GM12873 (cell line): ENCODE data around the gene COL4A1.

Experiments used
- TF ChIP-seq, protein P1 (sequence below): IDR thresholded peaks from 2 replicates; pipeline ENCODE4 v1.5.1; 2012; ENCODE audit warnings: low read depth, mild to moderate bottlenecking, moderate library complexity, low read length, control low read depth; ENCODE audit not compliant: insufficient read depth; ENCODE audit errors: missing control alignments

The COL4A1 gene

DNA sequence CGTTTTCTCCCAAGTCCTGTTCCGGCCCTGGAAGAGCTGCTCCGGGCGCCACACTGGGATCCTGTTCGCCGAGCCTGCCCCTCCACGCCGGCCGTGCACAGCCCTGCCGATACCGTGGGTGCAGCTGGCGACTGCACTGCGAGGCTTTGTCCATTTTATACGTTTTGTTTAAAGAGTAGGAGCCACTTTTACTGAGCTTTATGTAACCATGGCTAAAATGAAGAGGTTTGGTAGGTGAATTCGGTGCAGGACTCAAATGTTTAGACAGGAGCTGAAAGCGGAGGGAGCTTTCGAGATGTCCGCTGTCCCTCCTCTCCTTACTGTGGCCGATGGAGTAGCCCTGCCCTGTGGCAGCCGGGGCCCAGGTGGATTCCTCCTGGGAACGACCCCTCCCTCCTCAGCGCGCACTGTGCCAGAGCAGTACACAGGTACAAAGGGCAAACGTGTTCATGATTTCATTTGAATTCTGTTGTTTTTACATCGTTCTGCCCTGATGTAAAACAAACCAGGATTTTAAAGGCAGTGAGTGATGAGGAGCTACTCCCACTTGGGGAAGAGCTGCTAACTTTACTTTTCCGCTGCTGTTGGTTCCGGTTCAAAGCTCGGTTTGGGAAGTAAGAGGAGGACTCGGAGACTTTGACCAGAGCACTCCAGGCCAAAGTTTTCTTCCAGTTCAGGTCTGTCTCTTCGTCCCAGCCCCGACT is 1.9 kb upstream of the COL4A1 start:
- TF ChIP-seq, protein P1, sequence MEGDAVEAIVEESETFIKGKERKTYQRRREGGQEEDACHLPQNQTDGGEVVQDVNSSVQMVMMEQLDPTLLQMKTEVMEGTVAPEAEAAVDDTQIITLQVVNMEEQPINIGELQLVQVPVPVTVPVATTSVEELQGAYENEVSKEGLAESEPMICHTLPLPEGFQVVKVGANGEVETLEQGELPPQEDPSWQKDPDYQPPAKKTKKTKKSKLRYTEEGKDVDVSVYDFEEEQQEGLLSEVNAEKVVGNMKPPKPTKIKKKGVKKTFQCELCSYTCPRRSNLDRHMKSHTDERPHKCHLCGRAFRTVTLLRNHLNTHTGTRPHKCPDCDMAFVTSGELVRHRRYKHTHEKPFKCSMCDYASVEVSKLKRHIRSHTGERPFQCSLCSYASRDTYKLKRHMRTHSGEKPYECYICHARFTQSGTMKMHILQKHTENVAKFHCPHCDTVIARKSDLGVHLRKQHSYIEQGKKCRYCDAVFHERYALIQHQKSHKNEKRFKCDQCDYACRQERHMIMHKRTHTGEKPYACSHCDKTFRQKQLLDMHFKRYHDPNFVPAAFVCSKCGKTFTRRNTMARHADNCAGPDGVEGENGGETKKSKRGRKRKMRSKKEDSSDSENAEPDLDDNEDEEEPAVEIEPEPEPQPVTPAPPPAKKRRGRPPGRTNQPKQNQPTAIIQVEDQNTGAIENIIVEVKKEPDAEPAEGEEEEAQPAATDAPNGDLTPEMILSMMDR, result no peak

DNA sequence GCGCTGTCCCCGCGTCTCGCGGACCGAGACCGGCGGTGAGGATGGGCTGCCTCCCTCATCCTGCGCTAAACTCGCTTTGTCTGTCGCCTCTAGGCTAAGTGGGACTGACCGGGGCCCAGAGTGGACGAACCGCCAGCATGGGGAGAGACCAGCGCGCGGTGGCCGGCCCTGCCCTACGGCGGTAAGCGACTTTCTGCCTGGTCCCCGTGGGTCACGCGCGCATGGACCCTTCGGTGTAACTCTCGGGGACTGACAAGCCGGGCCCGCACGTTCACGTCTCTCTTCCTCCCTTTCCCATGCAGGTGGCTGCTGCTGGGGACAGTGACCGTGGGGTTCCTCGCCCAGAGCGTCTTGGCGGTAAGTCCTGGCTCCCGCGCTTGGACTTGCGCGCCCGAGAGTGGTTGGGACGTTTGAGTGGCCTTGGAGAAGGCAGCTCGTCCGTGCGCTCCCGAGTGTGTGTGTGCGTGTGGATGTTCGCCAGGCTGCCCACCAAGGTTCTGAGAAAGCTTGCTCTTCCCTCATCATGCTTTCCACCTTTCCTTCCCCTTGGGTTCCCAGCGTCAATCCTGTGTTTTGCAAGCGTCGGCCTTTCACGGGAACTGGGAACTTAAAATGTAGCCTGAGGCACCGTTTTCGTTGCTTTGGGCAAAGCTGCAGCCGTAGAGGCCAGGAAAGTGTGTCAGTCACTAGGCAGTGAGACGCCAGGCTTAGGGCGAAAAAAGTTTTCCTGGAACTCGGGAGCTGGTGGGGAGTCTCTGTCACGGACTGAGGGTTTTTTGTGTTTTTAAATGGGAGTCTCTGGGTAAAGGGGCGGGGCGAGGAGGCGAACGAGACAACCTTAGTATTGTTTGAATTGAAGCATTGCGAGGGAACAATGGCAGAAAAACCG is 1.1 kb upstream of the COL4A1 start:
- TF ChIP-seq, protein P1, result no peak

DNA sequence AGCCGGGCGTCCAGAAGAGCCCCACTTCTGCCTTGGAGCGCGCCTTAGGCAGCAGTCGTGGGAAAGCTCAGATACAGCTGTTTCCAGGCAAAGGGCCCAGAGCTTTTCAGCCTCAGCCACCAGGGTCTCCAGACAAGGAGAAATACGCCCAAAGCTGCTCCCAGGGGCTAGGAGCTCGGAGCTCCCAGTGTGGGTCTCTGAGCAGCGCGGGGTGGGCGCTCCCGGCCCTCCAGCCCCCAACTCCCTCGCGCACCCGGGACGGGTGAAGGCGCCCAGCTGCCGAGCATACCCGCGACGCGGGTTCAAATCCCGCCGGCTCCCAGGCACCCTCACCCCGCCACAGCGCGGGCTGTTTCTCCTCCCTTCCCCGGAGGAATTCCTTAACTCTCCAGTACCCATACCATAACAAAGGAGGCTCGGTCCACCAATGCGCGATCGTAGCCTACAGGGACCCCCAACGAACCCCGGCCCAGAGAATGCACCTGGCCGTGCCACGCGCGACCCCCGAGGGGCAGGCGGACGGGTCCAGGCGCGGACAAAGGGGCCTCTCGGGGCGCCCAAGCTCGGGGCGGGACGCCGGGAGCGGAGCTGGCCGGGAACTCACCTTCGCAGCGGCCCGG is 507 bp downstream of the COL4A1 start:
- TF ChIP-seq, protein P1, result no peak

DNA sequence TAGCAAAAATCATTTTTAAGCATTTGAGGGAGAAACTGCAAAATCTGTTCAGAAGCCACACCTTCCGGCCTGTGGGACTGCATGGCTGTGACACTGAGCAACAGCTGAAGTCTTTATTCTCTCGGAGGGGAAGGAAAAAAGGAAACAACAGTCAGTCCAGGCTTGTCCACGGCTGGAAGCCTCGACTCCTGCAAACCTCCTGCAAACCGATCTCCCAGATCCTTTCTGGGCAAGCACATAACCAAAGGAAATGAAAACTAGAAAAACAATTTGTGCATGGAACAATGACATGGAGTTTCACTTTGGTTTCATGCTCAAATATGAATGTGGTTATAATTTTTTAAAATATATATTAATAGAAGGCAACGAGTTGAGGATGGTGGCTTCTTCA is 1.0 kb downstream of the COL4A1 start:
- TF ChIP-seq, protein P1, result no peak

GRCh38 chr13:110305544-110305943 is 1.4 kb downstream of the COL4A1 start:
- TF ChIP-seq, protein P1, result no peak

GRCh38 chr13:110305001-110305400 is 2.0 kb downstream of the COL4A1 start:
- TF ChIP-seq, protein P1, result no peak

DNA sequence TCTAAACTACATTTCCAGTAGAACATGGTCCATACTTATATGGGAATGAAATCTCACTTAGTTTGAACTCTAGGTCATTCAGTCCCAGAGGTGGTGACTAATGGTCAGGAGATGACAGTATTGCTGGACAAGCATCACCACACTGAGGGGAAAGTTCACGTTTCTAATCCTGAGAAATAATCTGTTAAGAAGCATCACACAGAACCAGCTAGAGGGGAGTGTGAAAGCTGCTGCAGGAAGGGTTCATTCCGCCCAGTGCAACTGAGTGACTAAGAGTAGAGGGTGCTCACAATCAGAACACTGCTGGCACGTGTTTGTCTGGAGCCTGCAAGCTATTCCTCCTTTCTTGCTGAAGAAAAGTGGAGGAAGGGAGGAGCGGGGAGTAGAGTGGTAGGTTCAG is 2.7 kb downstream of the COL4A1 start:
- TF ChIP-seq, protein P1, result no peak
